ENCODE results near the gene NTN3.

DNA sequence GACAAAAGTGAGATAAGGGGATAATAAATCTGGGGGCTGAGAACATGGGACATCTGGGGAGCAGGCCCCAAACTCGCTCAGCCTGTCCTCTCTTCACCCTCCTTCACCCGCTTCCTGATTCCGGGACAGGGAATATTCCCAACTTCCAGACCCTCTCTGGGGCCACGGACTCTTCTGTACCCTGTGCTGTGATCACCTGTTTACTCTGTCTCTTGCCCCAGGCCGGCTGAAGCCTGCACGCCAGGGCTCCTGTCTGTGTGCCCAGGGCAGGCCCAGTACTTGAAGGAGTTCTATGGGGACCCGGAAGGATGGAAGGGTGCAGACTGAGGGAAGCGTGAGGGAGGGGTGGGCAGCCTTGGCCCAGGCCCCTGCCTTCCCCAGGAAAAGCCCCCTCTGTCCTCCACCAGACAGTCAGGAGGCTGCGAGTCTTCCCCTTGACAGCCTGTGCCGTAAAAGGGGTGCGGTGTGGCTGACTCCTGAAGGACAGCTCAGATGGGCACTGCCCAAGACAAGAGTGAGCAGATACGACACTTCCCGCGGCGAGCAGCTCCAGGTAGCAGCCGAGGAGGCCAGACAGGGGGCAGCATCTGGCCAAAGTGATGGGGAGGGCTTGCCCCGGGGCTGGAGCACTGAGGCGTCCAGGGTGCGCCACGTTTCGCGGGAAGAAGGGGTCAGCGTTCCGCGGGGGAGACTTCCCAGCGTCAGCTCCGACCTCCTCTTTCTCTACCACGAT lies 42.9 kb upstream of the NTN3 start:
- TF ChIP-seq, protein P1, sequence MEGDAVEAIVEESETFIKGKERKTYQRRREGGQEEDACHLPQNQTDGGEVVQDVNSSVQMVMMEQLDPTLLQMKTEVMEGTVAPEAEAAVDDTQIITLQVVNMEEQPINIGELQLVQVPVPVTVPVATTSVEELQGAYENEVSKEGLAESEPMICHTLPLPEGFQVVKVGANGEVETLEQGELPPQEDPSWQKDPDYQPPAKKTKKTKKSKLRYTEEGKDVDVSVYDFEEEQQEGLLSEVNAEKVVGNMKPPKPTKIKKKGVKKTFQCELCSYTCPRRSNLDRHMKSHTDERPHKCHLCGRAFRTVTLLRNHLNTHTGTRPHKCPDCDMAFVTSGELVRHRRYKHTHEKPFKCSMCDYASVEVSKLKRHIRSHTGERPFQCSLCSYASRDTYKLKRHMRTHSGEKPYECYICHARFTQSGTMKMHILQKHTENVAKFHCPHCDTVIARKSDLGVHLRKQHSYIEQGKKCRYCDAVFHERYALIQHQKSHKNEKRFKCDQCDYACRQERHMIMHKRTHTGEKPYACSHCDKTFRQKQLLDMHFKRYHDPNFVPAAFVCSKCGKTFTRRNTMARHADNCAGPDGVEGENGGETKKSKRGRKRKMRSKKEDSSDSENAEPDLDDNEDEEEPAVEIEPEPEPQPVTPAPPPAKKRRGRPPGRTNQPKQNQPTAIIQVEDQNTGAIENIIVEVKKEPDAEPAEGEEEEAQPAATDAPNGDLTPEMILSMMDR (IDR thresholded peaks at IDR 0.05), result peak in 2 of 5 experiments; percentile 18 to 29
- TF ChIP-seq POLR2A (IDR thresholded peaks at IDR 0.05) (no peak), EP300 (IDR thresholded peaks at IDR 0.05) (no peak)

Measured in tibial nerve (tissue), 4 donors.